GM18519 (cell line): ENCODE results near the gene PARVB.

ENCODE experiments used
- ATAC-seq: cut with Tn5 transposase; IDR thresholded peaks from one replicate; pipeline ENCODE4 v1.9.1; 2021; ENCODE audit warnings: mild to moderate bottlenecking, moderate library complexity; ENCODE audit not compliant: unreplicated experiment, low FRiP score

Gene PARVB

DNA sequence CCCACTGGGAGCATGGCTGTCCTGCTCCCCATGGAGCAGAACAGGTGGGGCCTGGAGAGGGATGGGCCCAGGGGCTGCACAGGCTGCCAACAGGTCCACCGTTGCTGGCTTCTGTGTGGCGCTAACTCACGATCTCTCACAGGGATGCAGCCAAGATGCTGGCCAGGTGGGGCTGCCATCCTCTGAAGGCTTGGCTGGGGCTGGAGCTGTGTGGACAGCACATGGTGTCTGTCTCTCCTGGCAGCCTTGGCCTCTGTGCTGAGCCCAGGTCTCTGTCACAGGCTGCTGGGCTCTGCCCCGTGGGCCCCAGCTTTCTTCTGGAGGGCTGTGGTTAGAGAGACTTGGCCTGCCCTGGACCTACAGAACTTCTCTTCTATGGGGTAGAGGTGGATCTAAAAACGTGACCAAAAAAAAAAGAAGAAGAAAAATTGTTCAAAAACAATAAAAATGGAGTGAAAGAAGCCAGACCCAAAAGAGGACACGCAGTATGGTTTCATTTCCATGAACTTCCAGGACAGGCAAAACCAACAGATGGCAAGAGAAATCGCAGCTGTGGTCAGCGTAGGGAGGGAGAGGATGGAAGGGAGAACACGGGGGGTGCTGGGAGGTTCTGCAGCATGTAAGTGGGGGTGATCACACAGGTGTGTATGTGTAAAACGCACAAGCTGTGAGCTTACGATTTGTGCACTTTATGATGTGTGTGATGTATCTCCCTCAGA is 168.9 kb downstream of the PARVB start:
- ATAC-seq: no peak

DNA sequence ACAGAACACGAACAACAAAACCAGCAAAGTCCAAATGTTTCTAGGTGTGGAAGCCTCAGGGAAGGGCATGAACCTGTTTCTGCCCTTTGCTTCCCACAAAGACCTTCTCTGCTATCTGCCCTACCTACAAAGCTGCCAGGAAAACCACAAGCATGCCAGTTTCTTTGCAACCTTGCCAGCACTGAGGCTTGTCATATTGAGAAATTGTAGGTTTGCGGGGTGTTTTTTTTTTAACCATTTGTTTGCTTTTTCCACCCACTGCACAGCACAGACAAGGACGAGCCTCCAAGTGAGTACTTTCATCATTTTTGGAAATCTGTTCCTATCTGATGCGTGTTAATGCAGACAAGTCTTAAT is 169.4 kb downstream of the PARVB start:
- ATAC-seq: no peak

- ATAC-seq: no peak
Measured at GRCh38 chr22:44194569-44194968, 170.5 kb downstream of the PARVB start.

DNA sequence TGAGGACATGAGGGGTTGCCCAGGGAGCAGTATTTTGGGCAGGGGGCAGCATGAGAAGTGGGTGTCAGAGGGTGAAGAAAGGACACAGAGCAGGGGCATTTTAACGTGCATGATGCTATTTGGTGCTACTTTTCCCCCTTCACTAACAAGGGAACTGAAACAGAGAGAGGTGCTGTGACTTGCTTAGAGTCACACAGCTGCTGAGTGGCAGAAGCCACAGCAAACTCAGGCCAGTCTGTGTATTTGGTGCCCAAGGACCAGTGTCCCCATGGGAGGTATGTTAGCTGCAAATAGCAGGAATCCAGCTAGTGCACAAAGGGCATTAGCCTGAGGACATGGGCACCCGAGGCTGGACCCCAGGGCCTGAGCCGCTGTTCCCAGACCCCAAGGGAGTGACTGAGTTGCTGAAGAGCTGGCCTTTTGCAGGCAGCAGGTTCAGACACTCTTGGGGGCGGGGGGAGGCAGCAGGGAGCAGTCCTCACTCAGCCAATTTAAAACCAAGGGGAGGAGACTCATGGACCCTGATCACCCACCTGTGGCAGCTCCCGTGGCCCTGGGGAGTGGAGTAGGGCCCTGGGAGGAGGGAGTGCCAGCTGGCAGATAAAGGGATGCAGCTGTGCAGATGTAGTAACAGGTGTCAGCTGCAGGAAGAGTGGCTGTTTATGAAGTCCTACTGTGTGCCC is 171.2 kb downstream of the PARVB start:
- ATAC-seq: no peak

GRCh38 chr22:44196241-44196640 is 172.1 kb downstream of the PARVB start:
- ATAC-seq: no peak

GRCh38 chr22:44196731-44197131 is 172.6 kb downstream of the PARVB start:
- ATAC-seq: no peak

DNA sequence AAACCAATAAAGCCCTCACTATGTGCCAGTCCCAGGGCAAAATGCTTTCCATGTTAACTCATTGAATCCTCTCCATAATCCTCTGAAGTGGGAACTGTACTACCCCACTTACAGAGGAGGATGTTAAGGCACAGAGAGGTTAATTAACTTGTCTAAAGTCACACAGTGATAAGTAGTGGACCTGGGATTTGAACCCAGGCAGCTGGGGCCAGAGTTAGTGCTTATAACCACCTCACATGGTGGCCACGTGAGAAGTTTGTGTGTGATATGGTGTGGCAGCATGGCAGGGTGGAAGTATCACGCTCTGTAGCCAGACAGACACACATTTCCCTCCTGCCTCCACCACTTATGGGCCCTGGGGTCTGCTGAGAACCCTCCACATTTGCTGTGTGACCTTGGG is 173.2 kb downstream of the PARVB start:
- ATAC-seq: no peak

DNA sequence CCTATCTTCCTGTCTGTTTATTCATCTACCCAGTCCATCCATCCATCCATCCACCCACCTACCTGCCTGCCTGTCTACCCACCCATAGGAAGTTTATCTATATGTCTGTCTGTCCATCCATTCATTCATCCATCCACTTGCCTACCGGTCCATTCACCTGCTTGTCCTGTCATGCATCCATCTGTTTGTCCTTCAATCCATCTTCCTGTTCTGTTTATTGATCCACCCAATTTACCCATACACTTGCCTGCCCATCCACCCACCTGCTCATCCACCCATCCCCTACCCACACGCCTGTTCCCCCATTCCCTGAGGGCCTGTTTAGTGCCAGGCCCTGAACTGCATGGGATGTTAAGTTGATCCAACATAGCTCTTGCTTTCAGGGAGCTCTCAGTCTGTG is 175.1 kb downstream of the PARVB start:
- no peak for ATAC-seq

DNA sequence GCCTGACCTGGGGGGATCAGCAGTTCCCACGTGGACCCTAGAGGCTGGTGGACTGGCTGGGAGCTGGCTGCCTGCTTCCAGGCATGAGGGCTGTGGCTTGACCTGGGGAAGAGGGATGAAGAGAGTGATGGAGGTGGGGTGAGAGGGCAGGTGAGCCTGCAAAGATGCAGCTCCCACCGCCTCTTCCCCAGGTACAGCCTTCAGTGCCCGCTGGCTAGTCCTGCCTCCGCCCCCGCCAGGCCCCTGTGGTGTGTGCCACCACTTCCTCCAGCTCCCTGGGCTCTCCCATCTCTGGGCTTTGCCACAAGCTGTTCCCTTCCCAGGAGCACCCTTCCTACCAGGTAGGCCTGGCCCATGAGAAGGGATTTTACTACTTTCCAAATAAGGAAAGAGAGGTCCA is 175.8 kb downstream of the PARVB start:
- no peak for ATAC-seq

DNA sequence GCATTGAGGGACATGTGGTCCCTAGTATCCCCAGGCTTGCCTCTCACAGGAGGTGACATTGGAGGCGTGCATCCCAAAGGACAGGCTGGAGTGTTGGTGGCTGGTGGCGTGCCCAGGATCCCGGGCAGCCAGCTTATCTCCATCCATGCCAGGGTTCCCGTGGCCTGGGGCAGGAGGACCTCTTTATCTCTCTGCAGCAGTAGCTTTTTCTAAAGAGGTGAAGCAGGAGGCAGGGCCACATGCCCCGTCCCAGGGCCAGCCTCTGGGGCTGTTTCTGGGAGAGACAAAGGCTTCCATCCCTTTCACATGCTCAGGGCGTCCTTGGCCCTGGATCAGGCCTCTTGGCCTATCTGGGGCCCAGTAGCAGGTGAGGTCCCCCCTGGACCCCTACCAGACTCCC is 176.3 kb downstream of the PARVB start:
- ATAC-seq: no peak

DNA sequence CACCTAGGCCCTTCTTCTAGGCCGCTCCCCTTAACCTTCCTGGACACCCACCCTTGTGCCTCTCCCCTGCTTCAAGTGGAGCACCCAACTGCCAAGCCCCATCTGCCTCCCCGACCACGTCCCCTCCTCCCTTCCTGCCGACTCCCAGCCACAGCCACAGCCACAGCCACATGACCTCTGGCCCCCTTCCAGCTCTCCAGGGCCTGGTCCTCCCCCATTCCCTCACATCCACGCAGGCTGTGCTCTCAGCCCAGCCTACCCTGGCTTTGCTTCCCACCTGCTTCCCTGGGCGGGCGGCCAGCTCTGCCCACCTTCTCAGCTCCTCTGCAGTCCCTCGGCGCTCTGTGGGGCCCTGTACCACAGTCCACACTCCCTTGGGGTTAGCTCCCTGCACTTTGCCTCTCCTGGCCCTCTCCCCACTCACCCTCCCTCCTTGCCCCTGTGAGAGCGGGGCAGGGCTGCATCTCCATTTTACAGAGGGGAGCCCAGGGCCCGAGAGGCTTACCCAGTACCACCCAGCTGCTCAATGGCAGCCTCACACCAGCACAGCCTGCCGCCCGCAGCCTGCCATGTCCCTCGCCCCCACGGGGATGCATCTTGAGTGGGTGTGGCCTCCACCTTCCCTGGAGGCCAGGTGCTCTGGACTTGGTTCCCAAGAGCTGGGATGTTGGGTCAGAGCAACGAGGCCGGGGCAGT is 176.9 kb downstream of the PARVB start:
- no peak for ATAC-seq

- ATAC-seq: no peak
Measured at GRCh38 chr22:44201665-44202064, 177.6 kb downstream of the PARVB start.

DNA sequence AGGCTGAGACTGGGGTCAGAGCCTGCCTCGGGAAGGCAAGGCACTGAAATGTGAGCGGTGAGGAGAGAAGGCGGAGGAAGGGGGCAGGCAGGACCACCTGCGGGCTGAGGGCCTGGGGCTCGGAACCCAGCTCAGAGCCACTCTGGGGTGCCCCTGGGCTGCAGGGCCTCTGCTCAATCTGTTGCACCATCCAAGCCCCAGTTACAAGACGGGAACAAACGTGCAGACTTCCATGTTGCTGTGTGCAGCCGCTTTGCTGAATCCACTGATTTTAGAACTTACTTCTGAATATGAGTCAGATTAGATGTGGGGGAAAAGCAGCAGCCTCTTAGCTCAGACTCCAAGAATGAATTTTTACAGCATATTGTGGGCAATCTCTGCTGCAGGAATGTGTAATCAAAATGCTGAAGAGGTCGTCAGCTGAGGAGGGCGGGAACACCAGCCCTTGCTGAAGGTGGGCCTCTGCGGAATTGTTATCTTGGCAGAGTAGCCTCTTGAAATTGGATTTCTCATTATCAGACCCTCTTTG is 178.2 kb downstream of the PARVB start:
- no peak for ATAC-seq

DNA sequence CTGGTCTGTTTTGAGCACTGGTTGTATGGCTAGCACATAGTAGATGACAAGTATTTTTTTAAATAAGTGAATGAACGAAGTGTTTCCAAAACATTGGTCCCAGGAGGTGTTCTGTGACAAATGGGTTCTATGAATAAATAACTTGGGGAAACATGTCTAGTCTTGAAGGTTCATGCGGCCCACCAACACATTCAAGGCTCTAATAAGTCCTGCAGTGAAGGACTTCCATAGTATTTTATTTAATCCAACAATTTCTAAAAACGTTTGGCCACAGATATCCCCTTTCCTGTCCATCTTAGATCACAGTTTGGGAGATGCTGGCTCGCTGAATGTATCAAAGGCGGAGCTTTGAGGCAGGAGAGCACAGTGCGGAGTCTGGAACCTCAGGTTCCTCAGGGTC is 179.1 kb downstream of the PARVB start:
- no peak for ATAC-seq

DNA sequence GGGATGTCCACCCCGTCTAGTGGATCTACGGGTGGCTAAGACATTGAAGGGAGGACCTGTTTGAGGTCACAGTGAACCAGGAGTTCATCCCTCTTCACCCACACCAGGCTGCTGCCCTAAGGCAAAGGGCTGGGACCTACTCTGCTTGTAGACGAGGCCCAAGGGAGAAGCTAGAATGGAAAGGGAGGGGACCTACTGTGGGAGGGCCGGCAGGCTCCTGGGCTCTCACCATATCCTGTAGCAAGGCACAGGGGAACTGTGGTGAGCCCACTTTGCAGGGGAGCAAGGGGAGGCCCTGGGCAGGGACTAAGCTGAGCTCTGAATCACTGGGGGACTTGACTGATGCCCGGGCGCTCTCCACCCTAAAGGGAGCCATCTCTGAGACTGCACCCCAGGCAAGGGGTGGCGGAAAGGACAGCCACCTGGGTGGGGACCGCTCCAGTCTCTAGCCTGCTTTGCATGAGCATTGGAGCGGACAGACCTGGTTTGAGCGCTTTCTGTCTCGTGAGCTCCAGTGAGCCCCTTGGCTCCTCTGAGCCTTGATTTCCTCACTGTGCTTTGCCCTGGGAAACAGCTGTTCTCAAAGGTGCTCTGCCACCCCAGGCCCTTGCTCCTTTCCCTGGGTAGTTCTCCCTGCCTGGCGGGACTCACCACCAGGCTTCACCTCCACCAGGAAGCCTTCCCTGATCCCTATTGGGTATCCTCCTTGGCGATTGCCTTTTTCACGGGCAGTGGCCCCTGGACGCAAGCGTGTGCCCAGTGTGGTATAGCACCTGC is 180.8 kb downstream of the PARVB start:
- ATAC-seq: no peak

GRCh38 chr22:44205516-44206329 is 181.6 kb downstream of the PARVB start:
- no peak for ATAC-seq

GRCh38 chr22:44206330-44206645 is 182.2 kb downstream of the PARVB start:
- no peak for ATAC-seq

DNA sequence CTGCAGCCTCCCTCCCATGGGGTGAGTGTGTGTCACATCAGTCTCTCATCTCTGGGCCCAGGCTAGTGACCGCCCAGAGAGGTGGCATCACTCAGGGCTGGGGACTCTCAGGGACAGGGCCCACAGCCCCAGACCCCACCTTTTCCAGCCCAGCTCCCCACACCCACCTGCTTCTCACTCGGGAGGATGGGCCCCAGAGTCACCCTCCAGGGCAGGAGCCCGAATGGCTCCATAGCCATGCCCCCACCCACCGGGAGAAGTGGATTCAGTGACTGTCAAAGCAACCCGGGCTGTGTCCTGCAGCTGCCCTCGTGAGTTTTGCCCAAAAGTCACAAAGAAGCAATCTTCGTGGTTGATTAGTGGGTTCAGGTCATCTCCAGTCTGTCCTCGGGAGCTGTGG is 182.6 kb downstream of the PARVB start:
- no peak for ATAC-seq

GRCh38 chr22:44207173-44207980 is 183.3 kb downstream of the PARVB start:
- no peak for ATAC-seq
